Measurements from ENCODE around the gene PKIG. TPM values are rescaled to one million over a fixed set of nuclear protein-coding genes. Genes with fewer than 3 reads are reported as not detected.

Gene PKIG
- total and polyA plus RNA-seq, 2 experiments from 2014 or later: 29.7 to 33.2 TPM

DNA sequence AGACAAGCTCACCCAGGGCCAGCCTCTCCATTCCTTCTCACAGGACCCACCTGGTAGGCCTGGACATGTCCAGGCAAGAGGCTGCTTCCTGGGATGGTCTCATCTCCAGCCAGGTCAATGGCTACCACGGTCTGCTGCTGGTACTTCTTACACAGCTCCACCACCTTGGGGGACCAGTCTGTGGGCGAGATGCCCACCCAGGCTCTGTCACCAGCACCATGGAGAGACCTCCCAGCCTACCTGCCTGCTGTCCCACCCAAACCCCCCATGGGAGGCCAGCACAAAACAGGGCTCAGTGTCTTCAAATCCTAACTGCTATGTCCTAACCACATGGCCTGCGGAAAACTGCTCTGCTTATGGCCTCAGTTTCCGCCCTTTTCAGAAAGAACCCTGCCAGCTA is 41.8 kb downstream of the PKIG start (continued):
- no peak for TF ChIP-seq ZNF331 (CRISPR knock-in tag; IDR thresholded peaks at IDR 0.05; ENCODE audit: low read depth)
- no peak for TF ChIP-seq NANOG (IDR thresholded peaks at IDR 0.05; ENCODE audit: borderline replicate concordance)
- no peak for TF ChIP-seq CREB1 (CRISPR knock-in tag; IDR thresholded peaks at IDR 0.05; ENCODE audit: low read depth)
- TF ChIP-seq EZH2phosphoT487 (IDR thresholded peaks at IDR 0.05; ENCODE audit: unreplicated experiment): no peak
- TF ChIP-seq ZNF114 (CRISPR knock-in tag; IDR thresholded peaks at IDR 0.05): no peak
- TF ChIP-seq STAT1 (IDR thresholded peaks at IDR 0.05; ENCODE audit: unreplicated experiment): no peak
- TF ChIP-seq JUNB (IDR thresholded peaks at IDR 0.05; ENCODE audit: unreplicated experiment): no peak

DNA sequence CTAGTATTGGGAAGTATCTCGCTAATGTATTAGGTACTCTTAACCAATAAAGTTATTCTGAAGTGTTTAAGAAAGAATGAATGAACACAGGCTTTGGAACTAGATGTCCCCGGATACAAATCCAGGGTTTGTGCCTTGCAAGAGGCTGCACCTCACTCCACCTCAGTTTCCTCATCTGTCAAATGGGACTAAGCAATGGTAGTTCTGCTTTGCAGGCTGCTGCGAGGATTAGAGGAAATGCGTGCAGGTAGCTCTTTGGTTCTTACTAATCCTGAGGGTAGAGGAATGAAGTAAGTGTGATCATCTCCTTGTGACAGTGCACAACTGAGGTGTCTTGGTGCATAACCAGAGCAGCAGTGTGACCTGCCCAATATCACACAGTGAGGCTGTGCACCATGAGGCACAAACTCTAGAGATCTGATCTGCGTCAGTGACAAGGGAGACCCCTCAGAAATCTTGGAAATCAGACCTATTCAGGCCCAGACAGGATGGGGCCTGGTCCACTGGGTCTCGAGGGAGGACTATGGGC is 42.4 kb downstream of the PKIG start:
- H3K27ac Mint-ChIP-seq: no peak overlapping the region
- H3K4me2 ChIP-seq: no peak overlapping the region
- no peaks in the 10 kb centered on the region for H3K9me2 ChIP-seq (ENCODE audit: insufficient read depth)
- no peaks in the 10 kb centered on the region for H4K20me1 ChIP-seq (replicated peaks; ENCODE audit: insufficient read depth)
- H3K36me3 Mint-ChIP-seq (ENCODE audit: low read depth): peaks cover 42% of the 10 kb centered on the region
- H3K27ac ChIP-seq (ENCODE audit: low read depth): no peak overlapping the region
- no peaks in the 10 kb centered on the region for H3F3A ChIP-seq (replicated peaks; ENCODE audit: low read depth)
- peaks cover 4% of the 10 kb centered on the region for H3K27me3 Mint-ChIP-seq (ENCODE audit: insufficient read depth, low read depth, poor library complexity)
- H2AFZ ChIP-seq: no peak overlapping the region
- H3K27me3 ChIP-seq (ENCODE audit: insufficient read depth): peaks cover 19% of the 10 kb centered on the region
- H3K9me3 Mint-ChIP-seq: no peaks in the 10 kb centered on the region
- no peak overlapping the region for H3K4me3 Mint-ChIP-seq
- H3K4me1 Mint-ChIP-seq: peaks cover 2% of the 10 kb centered on the region; the same call in 2 of the 3 replicates
- DNase-seq (ENCODE audit: low spot score) (no peak), ATAC-seq (no peak)
- H3K4me3 ChIP-seq: no peak overlapping the region
- H3K4me1 ChIP-seq (ENCODE audit: insufficient read depth): peaks cover under 1% of the 10 kb centered on the region; the same call in 1 of the 2 replicates
- no peaks in the 10 kb centered on the region for H3K79me2 ChIP-seq (replicated peaks; ENCODE audit: insufficient read depth)
- no peaks in the 10 kb centered on the region for H3K36me3 ChIP-seq (ENCODE audit: insufficient read depth)
- TF ChIP-seq CREB1 (CRISPR knock-in tag; IDR thresholded peaks at IDR 0.05; ENCODE audit: low read depth): no peak
- no peak for TF ChIP-seq EZH2 (IDR thresholded peaks at IDR 0.05; ENCODE audit: low read depth, unreplicated experiment)
- TF ChIP-seq NANOG (IDR thresholded peaks at IDR 0.05; ENCODE audit: borderline replicate concordance): no peak
- TF ChIP-seq, protein P1, sequence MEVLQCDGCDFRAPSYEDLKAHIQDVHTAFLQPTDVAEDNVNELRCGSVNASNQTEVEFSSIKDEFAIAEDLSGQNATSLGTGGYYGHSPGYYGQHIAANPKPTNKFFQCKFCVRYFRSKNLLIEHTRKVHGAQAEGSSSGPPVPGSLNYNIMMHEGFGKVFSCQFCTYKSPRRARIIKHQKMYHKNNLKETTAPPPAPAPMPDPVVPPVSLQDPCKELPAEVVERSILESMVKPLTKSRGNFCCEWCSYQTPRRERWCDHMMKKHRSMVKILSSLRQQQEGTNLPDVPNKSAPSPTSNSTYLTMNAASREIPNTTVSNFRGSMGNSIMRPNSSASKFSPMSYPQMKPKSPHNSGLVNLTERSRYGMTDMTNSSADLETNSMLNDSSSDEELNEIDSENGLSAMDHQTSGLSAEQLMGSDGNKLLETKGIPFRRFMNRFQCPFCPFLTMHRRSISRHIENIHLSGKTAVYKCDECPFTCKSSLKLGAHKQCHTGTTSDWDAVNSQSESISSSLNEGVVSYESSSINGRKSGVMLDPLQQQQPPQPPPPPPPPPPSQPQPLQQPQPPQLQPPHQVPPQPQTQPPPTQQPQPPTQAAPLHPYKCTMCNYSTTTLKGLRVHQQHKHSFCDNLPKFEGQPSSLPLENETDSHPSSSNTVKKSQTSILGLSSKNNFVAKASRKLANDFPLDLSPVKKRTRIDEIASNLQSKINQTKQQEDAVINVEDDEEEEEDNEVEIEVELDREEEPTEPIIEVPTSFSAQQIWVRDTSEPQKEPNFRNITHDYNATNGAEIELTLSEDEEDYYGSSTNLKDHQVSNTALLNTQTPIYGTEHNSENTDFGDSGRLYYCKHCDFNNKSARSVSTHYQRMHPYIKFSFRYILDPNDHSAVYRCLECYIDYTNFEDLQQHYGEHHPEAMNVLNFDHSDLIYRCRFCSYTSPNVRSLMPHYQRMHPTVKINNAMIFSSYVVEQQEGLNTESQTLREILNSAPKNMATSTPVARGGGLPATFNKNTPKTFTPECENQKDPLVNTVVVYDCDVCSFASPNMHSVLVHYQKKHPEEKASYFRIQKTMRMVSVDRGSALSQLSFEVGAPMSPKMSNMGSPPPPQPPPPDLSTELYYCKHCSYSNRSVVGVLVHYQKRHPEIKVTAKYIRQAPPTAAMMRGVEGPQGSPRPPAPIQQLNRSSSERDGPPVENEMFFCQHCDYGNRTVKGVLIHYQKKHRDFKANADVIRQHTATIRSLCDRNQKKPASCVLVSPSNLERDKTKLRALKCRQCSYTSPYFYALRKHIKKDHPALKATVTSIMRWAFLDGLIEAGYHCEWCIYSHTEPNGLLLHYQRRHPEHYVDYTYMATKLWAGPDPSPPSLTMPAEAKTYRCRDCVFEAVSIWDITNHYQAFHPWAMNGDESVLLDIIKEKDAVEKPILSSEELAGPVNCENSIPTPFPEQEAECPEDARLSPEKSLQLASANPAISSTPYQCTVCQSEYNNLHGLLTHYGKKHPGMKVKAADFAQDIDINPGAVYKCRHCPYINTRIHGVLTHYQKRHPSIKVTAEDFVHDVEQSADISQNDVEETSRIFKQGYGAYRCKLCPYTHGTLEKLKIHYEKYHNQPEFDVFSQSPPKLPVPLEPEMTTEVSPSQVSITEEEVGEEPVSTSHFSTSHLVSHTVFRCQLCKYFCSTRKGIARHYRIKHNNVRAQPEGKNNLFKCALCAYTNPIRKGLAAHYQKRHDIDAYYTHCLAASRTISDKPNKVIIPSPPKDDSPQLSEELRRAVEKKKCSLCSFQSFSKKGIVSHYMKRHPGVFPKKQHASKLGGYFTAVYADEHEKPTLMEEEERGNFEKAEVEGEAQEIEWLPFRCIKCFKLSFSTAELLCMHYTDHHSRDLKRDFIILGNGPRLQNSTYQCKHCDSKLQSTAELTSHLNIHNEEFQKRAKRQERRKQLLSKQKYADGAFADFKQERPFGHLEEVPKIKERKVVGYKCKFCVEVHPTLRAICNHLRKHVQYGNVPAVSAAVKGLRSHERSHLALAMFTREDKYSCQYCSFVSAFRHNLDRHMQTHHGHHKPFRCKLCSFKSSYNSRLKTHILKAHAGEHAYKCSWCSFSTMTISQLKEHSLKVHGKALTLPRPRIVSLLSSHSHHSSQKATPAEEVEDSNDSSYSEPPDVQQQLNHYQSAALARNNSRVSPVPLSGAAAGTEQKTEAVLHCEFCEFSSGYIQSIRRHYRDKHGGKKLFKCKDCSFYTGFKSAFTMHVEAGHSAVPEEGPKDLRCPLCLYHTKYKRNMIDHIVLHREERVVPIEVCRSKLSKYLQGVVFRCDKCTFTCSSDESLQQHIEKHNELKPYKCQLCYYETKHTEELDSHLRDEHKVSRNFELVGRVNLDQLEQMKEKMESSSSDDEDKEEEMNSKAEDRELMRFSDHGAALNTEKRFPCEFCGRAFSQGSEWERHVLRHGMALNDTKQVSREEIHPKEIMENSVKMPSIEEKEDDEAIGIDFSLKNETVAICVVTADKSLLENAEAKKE (CRISPR knock-in tag; IDR thresholded peaks at IDR 0.05): no peak
- no peak for TF ChIP-seq POLR2AphosphoS5 (IDR thresholded peaks at IDR 0.05; ENCODE audit: low read depth)
- no peak for TF ChIP-seq EZH2phosphoT487 (IDR thresholded peaks at IDR 0.05; ENCODE audit: unreplicated experiment)
- TF ChIP-seq, protein P2, sequence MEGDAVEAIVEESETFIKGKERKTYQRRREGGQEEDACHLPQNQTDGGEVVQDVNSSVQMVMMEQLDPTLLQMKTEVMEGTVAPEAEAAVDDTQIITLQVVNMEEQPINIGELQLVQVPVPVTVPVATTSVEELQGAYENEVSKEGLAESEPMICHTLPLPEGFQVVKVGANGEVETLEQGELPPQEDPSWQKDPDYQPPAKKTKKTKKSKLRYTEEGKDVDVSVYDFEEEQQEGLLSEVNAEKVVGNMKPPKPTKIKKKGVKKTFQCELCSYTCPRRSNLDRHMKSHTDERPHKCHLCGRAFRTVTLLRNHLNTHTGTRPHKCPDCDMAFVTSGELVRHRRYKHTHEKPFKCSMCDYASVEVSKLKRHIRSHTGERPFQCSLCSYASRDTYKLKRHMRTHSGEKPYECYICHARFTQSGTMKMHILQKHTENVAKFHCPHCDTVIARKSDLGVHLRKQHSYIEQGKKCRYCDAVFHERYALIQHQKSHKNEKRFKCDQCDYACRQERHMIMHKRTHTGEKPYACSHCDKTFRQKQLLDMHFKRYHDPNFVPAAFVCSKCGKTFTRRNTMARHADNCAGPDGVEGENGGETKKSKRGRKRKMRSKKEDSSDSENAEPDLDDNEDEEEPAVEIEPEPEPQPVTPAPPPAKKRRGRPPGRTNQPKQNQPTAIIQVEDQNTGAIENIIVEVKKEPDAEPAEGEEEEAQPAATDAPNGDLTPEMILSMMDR (conservative IDR thresholded peaks at IDR 0.05; ENCODE audit: low read depth in 2 of 2): no peak
- no peak for TF ChIP-seq ZNF331 (CRISPR knock-in tag; IDR thresholded peaks at IDR 0.05; ENCODE audit: low read depth)
- TF ChIP-seq STAT1 (IDR thresholded peaks at IDR 0.05; ENCODE audit: unreplicated experiment): no peak
- no peak for TF ChIP-seq ZNF114 (CRISPR knock-in tag; IDR thresholded peaks at IDR 0.05)
- TF ChIP-seq, protein P3, sequence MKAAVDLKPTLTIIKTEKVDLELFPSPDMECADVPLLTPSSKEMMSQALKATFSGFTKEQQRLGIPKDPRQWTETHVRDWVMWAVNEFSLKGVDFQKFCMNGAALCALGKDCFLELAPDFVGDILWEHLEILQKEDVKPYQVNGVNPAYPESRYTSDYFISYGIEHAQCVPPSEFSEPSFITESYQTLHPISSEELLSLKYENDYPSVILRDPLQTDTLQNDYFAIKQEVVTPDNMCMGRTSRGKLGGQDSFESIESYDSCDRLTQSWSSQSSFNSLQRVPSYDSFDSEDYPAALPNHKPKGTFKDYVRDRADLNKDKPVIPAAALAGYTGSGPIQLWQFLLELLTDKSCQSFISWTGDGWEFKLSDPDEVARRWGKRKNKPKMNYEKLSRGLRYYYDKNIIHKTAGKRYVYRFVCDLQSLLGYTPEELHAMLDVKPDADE (IDR thresholded peaks at IDR 0.05): no peak

All from GM23338 (cell line).